GM23338 (cell line): ENCODE data around the gene TMEM74B. TPM values are rescaled to one million over a fixed set of nuclear protein-coding genes. Genes with fewer than 3 reads are reported as not detected.

Experiments used
- CREB1 ChIP-seq: fragments of 250-450 bp; sonication (Bioruptor Pico); IDR thresholded peaks from 2 replicates; pipeline ENCODE4 v1.5.0; 2020; ENCODE audit warnings: low read depth, mild to moderate bottlenecking, moderate library complexity
- EZH2 ChIP-seq: fragments of 200-600 bp; sonication (generic); IDR thresholded peaks from one replicate; pipeline ENCODE4 v1.8.0; 2017; ENCODE audit warnings: antibody characterized with exemption, mild to moderate bottlenecking, low read depth; ENCODE audit not compliant: unreplicated experiment
- EZH2phosphoT487 ChIP-seq: fragments of 200-600 bp; sonication (generic); IDR thresholded peaks from one replicate; pipeline ENCODE4 v1.8.1; 2018; ENCODE audit warnings: antibody characterized with exemption; ENCODE audit not compliant: unreplicated experiment
- polyA plus RNA-seq: library from polyadenylated mRNA; unstranded; fragments of >200 nt; fragmentation: Nextera tagmentation; extraction: Ambion mirVana; gene quantifications from 2 replicates; pipeline ENCODE4 v1.2.1, GENCODE V29; 2016
- total RNA-seq: library from RNA; depleted of rRNA; stranded (reverse); fragments of >200 nt; shearing (Covaris generic); gene quantifications from 2 replicates; pipeline ENCODE4 v1.2.3, GENCODE V29; 2014
- TF ChIP-seq, protein P1 (sequence below): IDR thresholded peaks from one replicate; pipeline ENCODE4 v1.6.1; 2018; ENCODE audit warnings: antibody characterized with exemption; ENCODE audit not compliant: unreplicated experiment
- TF ChIP-seq, protein P2 (sequence below): fragments of 250-450 bp; sonication (Bioruptor Pico); IDR thresholded peaks from 2 replicates; pipeline ENCODE4 v1.5.0; 2020; ENCODE audit warnings: mild to moderate bottlenecking, moderate library complexity

Gene TMEM74B
- total and polyA plus RNA-seq, 2 experiments from 2014 or later, result 1.0 to 4.8 TPM

DNA sequence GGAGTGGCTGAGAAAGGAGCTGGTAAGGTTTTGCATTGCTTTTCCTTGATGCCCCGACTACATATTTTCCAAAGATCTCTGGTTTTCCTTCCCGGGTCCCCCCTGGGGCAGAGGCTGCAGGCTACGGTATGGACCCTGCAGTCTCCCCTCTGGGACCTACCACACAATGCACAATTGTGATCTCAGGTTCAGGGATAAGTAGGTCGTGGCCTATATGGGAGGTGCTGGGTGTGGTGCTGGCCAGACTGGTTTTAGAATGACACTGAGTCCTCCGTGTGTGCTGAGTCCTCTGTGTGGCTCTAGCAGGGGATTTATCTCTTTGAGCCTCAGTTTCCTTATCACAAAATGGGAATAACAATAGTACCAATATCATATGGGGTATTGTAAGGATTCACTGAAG lies 18.8 kb upstream of the TMEM74B start (continued):
- TF ChIP-seq, protein P1, sequence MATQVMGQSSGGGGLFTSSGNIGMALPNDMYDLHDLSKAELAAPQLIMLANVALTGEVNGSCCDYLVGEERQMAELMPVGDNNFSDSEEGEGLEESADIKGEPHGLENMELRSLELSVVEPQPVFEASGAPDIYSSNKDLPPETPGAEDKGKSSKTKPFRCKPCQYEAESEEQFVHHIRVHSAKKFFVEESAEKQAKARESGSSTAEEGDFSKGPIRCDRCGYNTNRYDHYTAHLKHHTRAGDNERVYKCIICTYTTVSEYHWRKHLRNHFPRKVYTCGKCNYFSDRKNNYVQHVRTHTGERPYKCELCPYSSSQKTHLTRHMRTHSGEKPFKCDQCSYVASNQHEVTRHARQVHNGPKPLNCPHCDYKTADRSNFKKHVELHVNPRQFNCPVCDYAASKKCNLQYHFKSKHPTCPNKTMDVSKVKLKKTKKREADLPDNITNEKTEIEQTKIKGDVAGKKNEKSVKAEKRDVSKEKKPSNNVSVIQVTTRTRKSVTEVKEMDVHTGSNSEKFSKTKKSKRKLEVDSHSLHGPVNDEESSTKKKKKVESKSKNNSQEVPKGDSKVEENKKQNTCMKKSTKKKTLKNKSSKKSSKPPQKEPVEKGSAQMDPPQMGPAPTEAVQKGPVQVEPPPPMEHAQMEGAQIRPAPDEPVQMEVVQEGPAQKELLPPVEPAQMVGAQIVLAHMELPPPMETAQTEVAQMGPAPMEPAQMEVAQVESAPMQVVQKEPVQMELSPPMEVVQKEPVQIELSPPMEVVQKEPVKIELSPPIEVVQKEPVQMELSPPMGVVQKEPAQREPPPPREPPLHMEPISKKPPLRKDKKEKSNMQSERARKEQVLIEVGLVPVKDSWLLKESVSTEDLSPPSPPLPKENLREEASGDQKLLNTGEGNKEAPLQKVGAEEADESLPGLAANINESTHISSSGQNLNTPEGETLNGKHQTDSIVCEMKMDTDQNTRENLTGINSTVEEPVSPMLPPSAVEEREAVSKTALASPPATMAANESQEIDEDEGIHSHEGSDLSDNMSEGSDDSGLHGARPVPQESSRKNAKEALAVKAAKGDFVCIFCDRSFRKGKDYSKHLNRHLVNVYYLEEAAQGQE, result no peak
- TF ChIP-seq, protein P2, sequence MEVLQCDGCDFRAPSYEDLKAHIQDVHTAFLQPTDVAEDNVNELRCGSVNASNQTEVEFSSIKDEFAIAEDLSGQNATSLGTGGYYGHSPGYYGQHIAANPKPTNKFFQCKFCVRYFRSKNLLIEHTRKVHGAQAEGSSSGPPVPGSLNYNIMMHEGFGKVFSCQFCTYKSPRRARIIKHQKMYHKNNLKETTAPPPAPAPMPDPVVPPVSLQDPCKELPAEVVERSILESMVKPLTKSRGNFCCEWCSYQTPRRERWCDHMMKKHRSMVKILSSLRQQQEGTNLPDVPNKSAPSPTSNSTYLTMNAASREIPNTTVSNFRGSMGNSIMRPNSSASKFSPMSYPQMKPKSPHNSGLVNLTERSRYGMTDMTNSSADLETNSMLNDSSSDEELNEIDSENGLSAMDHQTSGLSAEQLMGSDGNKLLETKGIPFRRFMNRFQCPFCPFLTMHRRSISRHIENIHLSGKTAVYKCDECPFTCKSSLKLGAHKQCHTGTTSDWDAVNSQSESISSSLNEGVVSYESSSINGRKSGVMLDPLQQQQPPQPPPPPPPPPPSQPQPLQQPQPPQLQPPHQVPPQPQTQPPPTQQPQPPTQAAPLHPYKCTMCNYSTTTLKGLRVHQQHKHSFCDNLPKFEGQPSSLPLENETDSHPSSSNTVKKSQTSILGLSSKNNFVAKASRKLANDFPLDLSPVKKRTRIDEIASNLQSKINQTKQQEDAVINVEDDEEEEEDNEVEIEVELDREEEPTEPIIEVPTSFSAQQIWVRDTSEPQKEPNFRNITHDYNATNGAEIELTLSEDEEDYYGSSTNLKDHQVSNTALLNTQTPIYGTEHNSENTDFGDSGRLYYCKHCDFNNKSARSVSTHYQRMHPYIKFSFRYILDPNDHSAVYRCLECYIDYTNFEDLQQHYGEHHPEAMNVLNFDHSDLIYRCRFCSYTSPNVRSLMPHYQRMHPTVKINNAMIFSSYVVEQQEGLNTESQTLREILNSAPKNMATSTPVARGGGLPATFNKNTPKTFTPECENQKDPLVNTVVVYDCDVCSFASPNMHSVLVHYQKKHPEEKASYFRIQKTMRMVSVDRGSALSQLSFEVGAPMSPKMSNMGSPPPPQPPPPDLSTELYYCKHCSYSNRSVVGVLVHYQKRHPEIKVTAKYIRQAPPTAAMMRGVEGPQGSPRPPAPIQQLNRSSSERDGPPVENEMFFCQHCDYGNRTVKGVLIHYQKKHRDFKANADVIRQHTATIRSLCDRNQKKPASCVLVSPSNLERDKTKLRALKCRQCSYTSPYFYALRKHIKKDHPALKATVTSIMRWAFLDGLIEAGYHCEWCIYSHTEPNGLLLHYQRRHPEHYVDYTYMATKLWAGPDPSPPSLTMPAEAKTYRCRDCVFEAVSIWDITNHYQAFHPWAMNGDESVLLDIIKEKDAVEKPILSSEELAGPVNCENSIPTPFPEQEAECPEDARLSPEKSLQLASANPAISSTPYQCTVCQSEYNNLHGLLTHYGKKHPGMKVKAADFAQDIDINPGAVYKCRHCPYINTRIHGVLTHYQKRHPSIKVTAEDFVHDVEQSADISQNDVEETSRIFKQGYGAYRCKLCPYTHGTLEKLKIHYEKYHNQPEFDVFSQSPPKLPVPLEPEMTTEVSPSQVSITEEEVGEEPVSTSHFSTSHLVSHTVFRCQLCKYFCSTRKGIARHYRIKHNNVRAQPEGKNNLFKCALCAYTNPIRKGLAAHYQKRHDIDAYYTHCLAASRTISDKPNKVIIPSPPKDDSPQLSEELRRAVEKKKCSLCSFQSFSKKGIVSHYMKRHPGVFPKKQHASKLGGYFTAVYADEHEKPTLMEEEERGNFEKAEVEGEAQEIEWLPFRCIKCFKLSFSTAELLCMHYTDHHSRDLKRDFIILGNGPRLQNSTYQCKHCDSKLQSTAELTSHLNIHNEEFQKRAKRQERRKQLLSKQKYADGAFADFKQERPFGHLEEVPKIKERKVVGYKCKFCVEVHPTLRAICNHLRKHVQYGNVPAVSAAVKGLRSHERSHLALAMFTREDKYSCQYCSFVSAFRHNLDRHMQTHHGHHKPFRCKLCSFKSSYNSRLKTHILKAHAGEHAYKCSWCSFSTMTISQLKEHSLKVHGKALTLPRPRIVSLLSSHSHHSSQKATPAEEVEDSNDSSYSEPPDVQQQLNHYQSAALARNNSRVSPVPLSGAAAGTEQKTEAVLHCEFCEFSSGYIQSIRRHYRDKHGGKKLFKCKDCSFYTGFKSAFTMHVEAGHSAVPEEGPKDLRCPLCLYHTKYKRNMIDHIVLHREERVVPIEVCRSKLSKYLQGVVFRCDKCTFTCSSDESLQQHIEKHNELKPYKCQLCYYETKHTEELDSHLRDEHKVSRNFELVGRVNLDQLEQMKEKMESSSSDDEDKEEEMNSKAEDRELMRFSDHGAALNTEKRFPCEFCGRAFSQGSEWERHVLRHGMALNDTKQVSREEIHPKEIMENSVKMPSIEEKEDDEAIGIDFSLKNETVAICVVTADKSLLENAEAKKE, result no peak
- TF ChIP-seq EZH2phosphoT487, result no peak
- TF ChIP-seq CREB1 (CRISPR knock-in tag), result no peak
- no peak for TF ChIP-seq EZH2
